Colonic mucosa (tissue), 4 donors: ENCODE results near the gene ARHGAP28. TPM values are rescaled to one million over a fixed set of nuclear protein-coding genes. Genes with fewer than 3 reads are reported as not detected.

Source experiments
- DNase-seq: peaks from one replicate; pipeline ENCODE4 v3.0.0-alpha.2; 2020
- H3K27ac ChIP-seq: fragments of 200-600 bp; one replicate; pipeline ENCODE4 v1.8.0; 2021
- H3K27me3 ChIP-seq: fragments of 200-600 bp; one replicate; pipeline ENCODE4 v1.8.0; 2021
- H3K36me3 ChIP-seq: fragments of 200-600 bp; one replicate; pipeline ENCODE4 v1.8.0; 2021
- H3K4me1 ChIP-seq: fragments of 200-600 bp; one replicate; pipeline ENCODE4 v1.8.0; 2021; ENCODE audit warnings: mild to moderate bottlenecking
- H3K4me3 ChIP-seq: fragments of 200-600 bp; one replicate; pipeline ENCODE4 v1.8.0; 2021
- H3K9ac ChIP-seq, 2 donors: one replicate each; pipeline ENCODE4 v1.7.0; 2013; ENCODE audit warnings: control low read depth in 2 of 2, low read depth in 2 of 2, low read length in 2 of 2
- H3K9me3 ChIP-seq: fragments of 200-600 bp; one replicate; pipeline ENCODE4 v1.8.0; 2021
- intact Hi-C: fragments of 100-400 bp; cut with DNase I; formaldehyde crosslinking; loops from one replicate; pipeline ENCODE4 v1.14.1; 2022
- total RNA-seq, 2 donors: library from RNA; stranded (reverse); fragmentation: NEBNext Ultra II Directional in 1 of 2; extraction: Animal tissue kit (Norgen Biotek cat#: 25700) in 1 of 2; gene quantifications; one replicate each; pipeline ENCODE4 v1.2.1, GENCODE V29; 2021
- TF ChIP-seq, protein P1 (sequence below): fragments of 200-600 bp; IDR thresholded peaks from one replicate; pipeline ENCODE4 v1.8.0; 2022; ENCODE audit warnings: antibody characterized with exemption, mild to moderate bottlenecking
- donor health status: healthy.
- donor health status: DM: no; HTN: no; CAD: no.
- donor health status: DM: no; HTN: no; CAD: no.

The ARHGAP28 gene
- total RNA-seq, 2 donors from 2014 or later = 1.9 to 2.9 TPM

- Histone ChIP-seq H3K9me3 (no peaks in the 10 kb centered on the region), H3K4me3 (no peak overlapping the region), H3K4me1 (no peaks in the 10 kb centered on the region), H3K36me3 (no peaks in the 10 kb centered on the region), H3K9ac (no peak overlapping the region), H3K27ac (no peak overlapping the region), H3K27me3 (no peaks in the 10 kb centered on the region)
- TF ChIP-seq, protein P1, sequence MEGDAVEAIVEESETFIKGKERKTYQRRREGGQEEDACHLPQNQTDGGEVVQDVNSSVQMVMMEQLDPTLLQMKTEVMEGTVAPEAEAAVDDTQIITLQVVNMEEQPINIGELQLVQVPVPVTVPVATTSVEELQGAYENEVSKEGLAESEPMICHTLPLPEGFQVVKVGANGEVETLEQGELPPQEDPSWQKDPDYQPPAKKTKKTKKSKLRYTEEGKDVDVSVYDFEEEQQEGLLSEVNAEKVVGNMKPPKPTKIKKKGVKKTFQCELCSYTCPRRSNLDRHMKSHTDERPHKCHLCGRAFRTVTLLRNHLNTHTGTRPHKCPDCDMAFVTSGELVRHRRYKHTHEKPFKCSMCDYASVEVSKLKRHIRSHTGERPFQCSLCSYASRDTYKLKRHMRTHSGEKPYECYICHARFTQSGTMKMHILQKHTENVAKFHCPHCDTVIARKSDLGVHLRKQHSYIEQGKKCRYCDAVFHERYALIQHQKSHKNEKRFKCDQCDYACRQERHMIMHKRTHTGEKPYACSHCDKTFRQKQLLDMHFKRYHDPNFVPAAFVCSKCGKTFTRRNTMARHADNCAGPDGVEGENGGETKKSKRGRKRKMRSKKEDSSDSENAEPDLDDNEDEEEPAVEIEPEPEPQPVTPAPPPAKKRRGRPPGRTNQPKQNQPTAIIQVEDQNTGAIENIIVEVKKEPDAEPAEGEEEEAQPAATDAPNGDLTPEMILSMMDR = no peak
- no peak for DNase-seq
- intact Hi-C loops = no loop called here
These were observed 225.8 kb downstream of the ARHGAP28 start for GRCh38 chr18:6955304-6955703.

- intact Hi-C loops = no loop called here
- DNase-seq = no peak
- Histone ChIP-seq H3K9ac (no peak overlapping the region), H3K4me1 (no peaks in the 10 kb centered on the region), H3K27ac (no peak overlapping the region), H3K36me3 (no peaks in the 10 kb centered on the region), H3K4me3 (no peak overlapping the region), H3K27me3 (no peaks in the 10 kb centered on the region), H3K9me3 (no peaks in the 10 kb centered on the region)
- TF ChIP-seq, protein P1 = no peak
These were observed 227.0 kb downstream of the ARHGAP28 start for GRCh38 chr18:6956495-6956894.

DNA sequence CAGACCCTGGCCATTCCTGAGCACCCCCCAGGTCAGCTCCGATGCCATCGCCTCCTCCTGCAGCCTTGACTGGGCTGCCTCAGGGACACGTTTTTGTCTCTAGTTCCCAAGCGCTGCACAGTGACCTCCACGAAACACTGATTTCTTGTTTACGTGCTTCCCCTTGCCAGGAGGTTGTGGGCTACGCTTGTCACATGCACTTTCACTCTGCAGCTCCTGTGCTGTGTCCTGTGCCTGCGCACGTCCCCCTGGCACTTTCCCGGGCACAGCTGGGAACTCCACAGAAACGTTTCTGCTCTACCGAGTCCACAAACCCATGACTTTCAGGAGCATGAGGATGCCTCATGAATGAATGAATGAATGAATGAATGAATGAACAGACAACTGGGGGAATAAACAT lies 227.5 kb downstream of the ARHGAP28 start:
- Histone ChIP-seq H3K9me3 (no peaks in the 10 kb centered on the region), H3K27ac (no peak overlapping the region), H3K27me3 (no peaks in the 10 kb centered on the region), H3K4me1 (no peaks in the 10 kb centered on the region), H3K36me3 (no peaks in the 10 kb centered on the region), H3K9ac (no peak overlapping the region), H3K4me3 (no peak overlapping the region)
- TF ChIP-seq, protein P1 = no peak
- no peak for DNase-seq
- intact Hi-C loops = no loop called here

DNA sequence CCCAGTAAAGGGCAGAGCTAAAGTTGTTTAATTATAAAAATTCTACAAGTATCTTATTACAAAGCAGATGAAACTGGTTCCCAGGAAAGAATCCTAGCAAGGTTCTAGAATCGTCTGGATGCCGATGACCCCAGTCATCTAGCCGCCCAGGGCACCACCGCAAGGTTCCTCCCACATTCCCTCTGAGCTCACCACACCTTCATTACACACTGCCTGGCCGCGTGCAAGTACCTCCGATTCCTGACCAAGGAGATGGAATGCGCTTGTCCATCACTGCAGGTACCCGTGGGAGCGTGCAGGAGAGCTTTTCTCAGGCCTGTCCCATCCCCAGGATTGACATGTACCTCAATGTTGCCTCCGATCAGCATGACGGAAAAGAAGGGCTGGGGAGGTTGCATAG lies 229.6 kb downstream of the ARHGAP28 start:
- Histone ChIP-seq H3K9ac (no peak overlapping the region), H3K4me1 (no peaks in the 10 kb centered on the region), H3K27me3 (no peaks in the 10 kb centered on the region), H3K36me3 (no peaks in the 10 kb centered on the region), H3K27ac (no peak overlapping the region), H3K4me3 (no peak overlapping the region), H3K9me3 (no peaks in the 10 kb centered on the region)
- intact Hi-C loops = no loop called here
- DNase-seq = no peak
- TF ChIP-seq, protein P1 = no peak

DNA sequence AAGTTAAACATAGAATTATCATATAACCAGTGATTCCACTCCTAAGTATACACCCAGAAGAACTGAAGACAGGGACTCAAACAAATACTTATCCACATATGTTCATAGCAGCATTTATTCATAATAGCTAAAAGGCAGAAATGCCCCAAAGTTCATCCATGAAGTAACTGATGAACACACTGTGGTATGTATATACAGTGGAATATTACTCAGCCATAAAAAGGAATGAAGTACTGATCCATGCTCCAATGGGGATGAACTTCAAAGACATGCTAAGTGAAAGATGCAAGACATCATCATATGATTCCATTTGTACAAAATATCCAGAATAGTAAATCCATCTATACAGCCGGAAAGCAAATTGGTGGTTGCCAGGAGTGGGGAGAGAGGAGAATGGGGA lies 230.6 kb downstream of the ARHGAP28 start:
- Histone ChIP-seq H3K27me3 (no peaks in the 10 kb centered on the region), H3K27ac (no peak overlapping the region), H3K4me1 (no peaks in the 10 kb centered on the region), H3K9ac (no peak overlapping the region), H3K4me3 (no peak overlapping the region), H3K36me3 (no peaks in the 10 kb centered on the region), H3K9me3 (no peaks in the 10 kb centered on the region)
- intact Hi-C loops = no loop called here
- no peak for DNase-seq
- TF ChIP-seq, protein P1 = no peak

DNA sequence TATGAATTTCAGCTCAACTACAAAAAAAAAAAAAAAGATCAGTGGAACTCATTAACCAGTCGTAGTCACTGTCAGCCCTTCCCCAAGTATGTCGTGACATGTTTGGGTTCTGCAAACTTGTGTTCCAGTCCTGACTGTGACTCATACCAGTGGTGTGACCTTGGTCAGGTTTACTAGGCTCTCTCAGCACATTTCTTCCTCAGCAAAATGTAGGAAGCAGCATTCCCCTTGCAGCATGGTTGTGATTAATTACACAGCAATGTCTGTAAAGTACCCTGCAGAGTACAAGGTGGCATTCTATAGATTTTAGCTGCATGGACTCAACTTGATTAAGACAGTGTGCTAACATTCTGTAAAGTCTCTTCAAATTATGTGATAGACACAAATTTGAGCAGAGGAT lies 231.1 kb downstream of the ARHGAP28 start:
- Histone ChIP-seq H3K4me1 (no peaks in the 10 kb centered on the region), H3K9me3 (no peaks in the 10 kb centered on the region), H3K9ac (no peak overlapping the region), H3K36me3 (no peaks in the 10 kb centered on the region), H3K4me3 (no peak overlapping the region), H3K27ac (no peak overlapping the region), H3K27me3 (no peaks in the 10 kb centered on the region)
- no peak for DNase-seq
- TF ChIP-seq, protein P1 = no peak
- intact Hi-C loops = no loop called here
